GM12873 (cell line): ENCODE results near the gene CX3CL1.

Experiments used
- CTCF ChIP-seq: IDR thresholded peaks from 2 replicates; pipeline ENCODE4 v1.5.1; 2012; ENCODE audit warnings: low read depth, mild to moderate bottlenecking, moderate library complexity, low read length, control low read depth; ENCODE audit not compliant: insufficient read depth; ENCODE audit errors: missing control alignments

Gene CX3CL1

DNA sequence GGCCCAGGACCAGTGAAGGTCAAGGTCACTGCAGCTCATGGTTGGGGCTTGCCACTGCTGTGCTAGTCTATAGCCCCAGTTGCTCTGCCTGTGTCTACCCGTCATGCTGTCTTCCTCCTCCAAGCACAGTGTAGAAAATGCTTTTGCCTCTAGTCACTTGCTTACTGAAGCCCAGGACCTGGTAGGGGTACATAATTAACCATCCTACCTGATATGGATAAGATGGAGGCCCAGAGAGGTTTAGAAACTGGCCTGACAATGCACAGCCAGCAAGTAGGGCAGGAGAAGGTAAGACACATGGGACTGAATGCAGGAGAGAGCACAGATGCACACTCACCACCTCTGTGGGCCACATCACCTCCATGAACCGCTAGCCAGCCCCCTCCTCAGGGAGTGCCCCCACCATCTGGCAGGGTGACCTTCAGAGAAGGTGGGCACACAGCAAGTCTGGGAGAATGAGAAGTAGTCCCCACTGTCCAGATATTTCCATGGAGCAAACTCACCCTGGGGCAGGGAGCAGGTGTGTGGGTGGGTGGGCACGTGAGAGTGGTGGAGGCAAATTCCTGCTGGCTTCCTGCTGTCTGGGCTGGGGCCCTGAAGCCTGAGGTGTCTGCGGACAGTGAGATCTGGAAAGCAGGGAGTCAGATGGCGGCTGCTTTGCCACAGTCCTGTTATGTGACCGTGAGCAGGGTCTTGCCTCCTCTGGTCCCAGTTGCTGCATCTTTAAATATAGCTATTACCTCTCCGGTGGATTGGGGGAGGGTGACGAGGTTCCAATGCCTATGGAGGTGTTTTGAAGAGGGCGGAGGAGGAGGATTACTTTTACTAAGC lies 1.0 kb downstream of the CX3CL1 start:
- no peak for TF ChIP-seq CTCF

DNA sequence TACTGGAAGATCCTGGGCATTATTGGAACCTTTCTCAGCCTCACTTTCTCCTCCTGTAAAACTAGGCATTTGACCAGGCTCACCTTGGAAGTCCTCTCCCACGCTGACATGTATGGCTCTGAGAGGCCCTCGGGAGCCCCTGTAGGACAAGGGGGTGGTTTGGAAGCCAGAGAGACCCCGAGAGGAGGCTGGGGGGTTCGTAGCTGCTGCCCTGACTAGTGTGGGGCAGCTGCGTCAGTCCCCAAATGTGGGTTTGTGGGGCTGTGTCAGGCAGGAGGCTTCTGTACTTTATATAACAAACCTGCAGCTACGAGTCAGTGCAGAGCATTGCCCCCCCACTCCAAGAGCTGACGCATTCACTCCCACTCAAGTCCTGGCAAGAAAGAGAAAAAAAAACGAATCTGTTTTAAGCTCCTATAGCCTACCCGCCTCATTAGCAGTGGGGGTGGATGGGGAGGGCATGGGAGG lies 1.8 kb downstream of the CX3CL1 start:
- no peak for TF ChIP-seq CTCF

DNA sequence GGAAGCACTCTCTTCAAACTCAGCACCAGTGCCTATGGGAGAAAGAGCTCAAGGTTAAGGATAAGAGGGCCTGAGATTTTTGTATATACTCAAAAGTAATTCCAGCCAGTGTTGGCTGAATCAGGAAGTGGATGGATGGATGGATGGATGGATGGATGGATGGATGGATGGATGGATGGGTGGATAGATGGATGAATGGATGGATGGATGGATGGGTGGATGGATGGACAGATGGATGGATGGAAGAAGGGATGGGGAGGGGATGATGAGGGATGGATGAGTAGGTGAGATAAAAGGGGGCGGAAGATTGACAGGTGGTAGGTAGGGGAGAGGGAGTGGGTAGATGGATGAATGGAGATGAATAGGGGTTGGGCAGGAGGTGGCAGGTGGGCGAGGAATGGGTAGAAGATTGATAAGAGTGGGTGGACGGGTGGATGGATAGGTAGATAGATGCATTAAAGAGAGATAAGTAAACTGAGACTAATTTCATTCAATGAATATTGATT lies 4.1 kb downstream of the CX3CL1 start:
- TF ChIP-seq CTCF: no peak

- TF ChIP-seq CTCF: peak; percentile 39
Measured at GRCh38 chr16:57377080-57377841, 5.0 kb downstream of the CX3CL1 start.

DNA sequence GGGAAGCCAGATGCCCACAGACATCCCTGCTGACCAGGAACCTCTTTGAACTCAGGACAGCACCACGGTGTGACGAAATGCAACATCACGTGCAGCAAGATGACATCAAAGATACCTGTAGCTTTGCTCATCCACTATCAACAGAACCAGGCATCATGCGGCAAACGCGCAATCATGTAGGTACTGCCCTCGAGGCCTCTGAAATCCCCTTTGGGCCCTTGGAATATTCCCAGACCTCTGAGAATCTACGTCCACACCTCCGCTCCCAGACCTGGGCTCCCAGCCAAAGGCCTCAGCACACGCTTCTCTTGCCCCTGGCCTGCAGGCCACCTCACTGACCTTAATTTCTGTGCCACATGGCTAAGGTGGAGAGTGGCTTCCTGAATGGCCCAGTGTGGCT lies 7.3 kb downstream of the CX3CL1 start:
- TF ChIP-seq CTCF: no peak

DNA sequence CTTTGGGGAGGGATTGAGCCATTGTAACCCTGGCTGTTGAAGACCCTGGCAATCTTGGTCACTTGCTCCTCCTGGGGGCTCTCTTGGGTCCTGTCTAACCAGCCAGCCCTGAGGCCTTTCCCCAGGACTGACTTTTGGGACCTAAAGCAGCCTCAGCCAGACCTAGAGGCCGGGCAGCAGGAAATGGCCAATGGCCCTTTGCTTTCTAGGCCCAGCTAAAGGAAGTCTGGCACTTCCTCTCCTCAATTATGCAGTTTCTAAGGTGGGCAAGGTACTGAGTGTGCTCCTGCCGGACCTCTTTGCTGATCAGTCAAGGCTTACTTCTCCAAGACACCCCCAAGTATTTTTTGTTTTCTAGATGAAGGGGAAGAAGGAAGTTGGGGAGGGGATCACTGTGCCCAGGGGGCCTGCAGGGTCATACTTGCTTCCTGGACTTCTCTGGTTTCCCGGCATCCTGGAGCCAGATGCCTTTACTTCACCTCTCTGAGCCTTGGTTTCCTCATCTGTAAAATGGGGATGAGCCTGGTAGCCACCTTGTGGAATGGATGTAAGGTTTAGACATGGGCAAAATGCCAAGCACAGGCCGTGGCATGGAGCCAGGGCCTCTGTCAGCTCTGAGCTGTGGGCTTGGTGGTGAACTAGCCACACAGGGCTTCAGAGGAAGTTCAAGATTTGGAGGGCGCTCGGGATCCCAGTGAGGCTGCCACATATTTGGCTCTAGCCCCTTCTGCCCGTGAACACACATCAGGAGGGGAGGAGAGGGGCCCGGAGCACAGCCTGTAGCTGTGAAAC lies 8.6 kb downstream of the CX3CL1 start:
- no peak for TF ChIP-seq CTCF
